ENCODE measurements around the gene GABARAPL1.

Gene GABARAPL1

GRCh38 chr12:10226731-10227130, 14.1 kb downstream of the GABARAPL1 start:
- no peak for DNase-seq (ENCODE audit: low read depth in 4 of 4, low spot score in 1 of 4)

GRCh38 chr12:10227648-10228047, 15.0 kb downstream of the GABARAPL1 start:
- DNase-seq (ENCODE audit: low read depth in 4 of 4, low spot score in 1 of 4): no peak

- DNase-seq (ENCODE audit: low read depth in 4 of 4, low spot score in 1 of 4): no peak
Observed at GRCh38 chr12:10234562-10234961, 21.9 kb downstream of the GABARAPL1 start.

GRCh38 chr12:10235761-10236631, 23.3 kb downstream of the GABARAPL1 start:
- no peak for DNase-seq (ENCODE audit: low read depth in 4 of 4, low spot score in 1 of 4)

- DNase-seq (ENCODE audit: low read depth in 4 of 4, low spot score in 1 of 4): no peak
Observed at GRCh38 chr12:10236720-10237119, 24.0 kb downstream of the GABARAPL1 start.

GRCh38 chr12:10238526-10238925, 25.8 kb downstream of the GABARAPL1 start:
- no peak for DNase-seq (ENCODE audit: low read depth in 4 of 4, low spot score in 1 of 4)

GRCh38 chr12:10241290-10241689, 28.6 kb downstream of the GABARAPL1 start:
- DNase-seq (ENCODE audit: low read depth in 4 of 4, low spot score in 1 of 4): no peak

GRCh38 chr12:10241727-10242126, 29.1 kb downstream of the GABARAPL1 start:
- DNase-seq (ENCODE audit: low read depth in 4 of 4, low spot score in 1 of 4): no peak

GRCh38 chr12:10242539-10242938, 29.9 kb downstream of the GABARAPL1 start:
- no peak for DNase-seq (ENCODE audit: low read depth in 4 of 4, low spot score in 1 of 4)

- no peak for DNase-seq (ENCODE audit: low read depth in 4 of 4, low spot score in 1 of 4)
Observed at GRCh38 chr12:10243818-10244520, 31.3 kb downstream of the GABARAPL1 start.

- DNase-seq (ENCODE audit: low read depth in 4 of 4, low spot score in 1 of 4): no peak
Observed at GRCh38 chr12:10247436-10248058, 34.9 kb downstream of the GABARAPL1 start.

- DNase-seq (ENCODE audit: low read depth in 4 of 4, low spot score in 1 of 4): no peak
Observed at GRCh38 chr12:10249690-10250455, 37.2 kb downstream of the GABARAPL1 start.

- no peak for DNase-seq (ENCODE audit: low read depth in 4 of 4, low spot score in 1 of 4)
Observed at GRCh38 chr12:10251669-10252068, 39.0 kb downstream of the GABARAPL1 start.

- no peak for DNase-seq (ENCODE audit: low read depth in 4 of 4, low spot score in 1 of 4)
Observed at GRCh38 chr12:10252201-10252600, 39.5 kb downstream of the GABARAPL1 start.

- DNase-seq (ENCODE audit: low read depth in 4 of 4, low spot score in 1 of 4): no peak
Observed at GRCh38 chr12:10256064-10256463, 43.4 kb downstream of the GABARAPL1 start.

- DNase-seq (ENCODE audit: low read depth in 4 of 4, low spot score in 1 of 4): no peak
Observed at GRCh38 chr12:10260927-10261326, 48.2 kb downstream of the GABARAPL1 start.

- DNase-seq (ENCODE audit: low read depth in 4 of 4, low spot score in 1 of 4): no peak
Observed at GRCh38 chr12:10268037-10268436, 55.4 kb downstream of the GABARAPL1 start.

GRCh38 chr12:10272467-10272866, 59.8 kb downstream of the GABARAPL1 start:
- no peak for DNase-seq (ENCODE audit: low read depth in 4 of 4, low spot score in 1 of 4)

Measured in stimulated activated CD4-positive, alpha-beta T cell treated with anti-CD3 and anti-CD28 coated beads, Interleukin-1b, Interleukin-23, amount 100 ng/mL, for 24 hours (primary cell).